Measurements from ENCODE around the gene REV1.

- TF ChIP-seq CTCF (IDR thresholded peaks at IDR 0.05; ENCODE audit: low read length) = no peak
- no peak for TF ChIP-seq EZH2 (IDR thresholded peaks at IDR 0.05; ENCODE audit: borderline replicate concordance, low read length)
Observed at GRCh38 chr2:99448556-99448955, 41.3 kb downstream of the REV1 start.

All from OCI-LY1 (cell line).